T-helper 1 cell treated with Interleukin-12 subunit alpha and Interleukin-12 subunit beta and Interleukin-4 antibody, amounts not matched to agents 30 μg/mL and 1 μg/mL, for 36 hours (primary cell): Measurements from ENCODE around the gene CUL1.
A peak's percentile ranks its signal among the peaks of the same experiment; 100 is the strongest.

Experiments used
- H3K27ac Mint-ChIP-seq: one replicate; pipeline ENCODE4 v1.8.0; 2021; ENCODE audit warnings: mild to moderate bottlenecking, mixed read lengths
- H3K27me3 Mint-ChIP-seq: one replicate; pipeline ENCODE4 v1.8.0; 2021; ENCODE audit warnings: low read depth, mixed read lengths
- H3K36me3 Mint-ChIP-seq: one replicate; pipeline ENCODE4 v1.8.0; 2021; ENCODE audit warnings: low read depth, mixed read lengths
- H3K4me1 Mint-ChIP-seq: one replicate; pipeline ENCODE4 v1.8.0; 2021; ENCODE audit warnings: low read depth, mixed read lengths
- H3K4me3 Mint-ChIP-seq: one replicate; pipeline ENCODE4 v1.8.0; 2021; ENCODE audit warnings: mild to moderate bottlenecking, moderate library complexity, mixed read lengths
- H3K9me3 Mint-ChIP-seq: one replicate; pipeline ENCODE4 v1.8.0; 2021; ENCODE audit warnings: mixed read lengths

The CUL1 gene

GRCh38 chr7:148746135-148746534 is 47.4 kb downstream of the CUL1 start:
- Mint-ChIP-seq H3K4me3 (no peak overlapping the region), H3K27ac (no peak overlapping the region), H3K9me3 (peaks cover 13% of the 10 kb centered on the region), H3K4me1 (peaks cover 4% of the 10 kb centered on the region), H3K27me3 (no peaks in the 10 kb centered on the region), H3K36me3 (peaks cover 52% of the 10 kb centered on the region)

DNA sequence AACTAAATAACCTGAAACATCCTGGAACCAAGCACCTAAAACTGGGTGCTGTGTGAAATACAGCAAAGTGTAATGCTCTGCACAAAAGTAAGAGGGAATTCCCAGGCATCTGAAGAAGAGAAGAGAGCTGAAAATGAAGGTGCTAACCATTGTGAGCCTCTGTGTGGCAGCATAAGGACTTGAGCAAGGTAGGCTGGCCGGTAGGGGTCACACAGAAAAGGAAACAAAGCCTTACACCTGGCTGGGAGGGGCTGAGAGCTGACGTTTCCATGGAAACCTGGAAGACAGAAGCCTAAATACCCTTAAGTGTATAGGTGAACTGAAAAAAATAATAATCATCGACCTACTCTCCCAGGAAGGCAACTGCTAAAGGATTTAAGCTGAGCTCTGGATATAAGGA is 48.6 kb downstream of the CUL1 start:
- H3K27ac Mint-ChIP-seq, result no peak overlapping the region
- H3K4me3 Mint-ChIP-seq, result no peak overlapping the region
- peaks cover 4% of the 10 kb centered on the region for H3K4me1 Mint-ChIP-seq
- no peaks in the 10 kb centered on the region for H3K27me3 Mint-ChIP-seq
- peaks cover 46% of the 10 kb centered on the region for H3K36me3 Mint-ChIP-seq
- H3K9me3 Mint-ChIP-seq, result peaks cover 8% of the 10 kb centered on the region

GRCh38 chr7:148750442-148751355 is 52.0 kb downstream of the CUL1 start:
- Mint-ChIP-seq H3K4me3 (no peak overlapping the region), H3K4me1 (peaks cover 8% of the 10 kb centered on the region), H3K27me3 (no peaks in the 10 kb centered on the region), H3K36me3 (peaks cover 30% of the 10 kb centered on the region), H3K9me3 (peaks cover 3% of the 10 kb centered on the region), H3K27ac (no peak overlapping the region)

DNA sequence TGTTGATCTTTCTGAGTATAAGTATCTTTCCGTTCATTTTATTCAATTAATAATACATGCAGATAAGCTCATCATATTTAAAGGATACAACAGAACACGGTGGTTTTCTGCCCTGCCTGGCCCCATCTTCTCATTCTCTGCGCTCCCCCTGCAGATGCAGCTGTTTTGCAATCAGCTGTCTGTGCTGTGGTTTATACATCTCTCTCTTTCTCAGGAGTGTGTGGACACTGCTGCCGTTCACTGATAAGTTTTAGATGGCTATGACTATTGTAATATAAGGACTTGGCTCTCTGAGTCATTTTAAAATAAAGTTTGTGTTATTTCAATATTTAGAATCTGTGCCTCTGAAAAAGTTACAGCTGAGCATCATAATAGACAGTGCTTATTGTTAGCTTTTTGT is 54.5 kb downstream of the CUL1 start:
- Mint-ChIP-seq H3K4me1 (peaks cover 8% of the 10 kb centered on the region), H3K27me3 (no peaks in the 10 kb centered on the region), H3K36me3 (peaks cover 22% of the 10 kb centered on the region), H3K9me3 (peaks cover 3% of the 10 kb centered on the region), H3K27ac (no peak overlapping the region), H3K4me3 (no peak overlapping the region)

DNA sequence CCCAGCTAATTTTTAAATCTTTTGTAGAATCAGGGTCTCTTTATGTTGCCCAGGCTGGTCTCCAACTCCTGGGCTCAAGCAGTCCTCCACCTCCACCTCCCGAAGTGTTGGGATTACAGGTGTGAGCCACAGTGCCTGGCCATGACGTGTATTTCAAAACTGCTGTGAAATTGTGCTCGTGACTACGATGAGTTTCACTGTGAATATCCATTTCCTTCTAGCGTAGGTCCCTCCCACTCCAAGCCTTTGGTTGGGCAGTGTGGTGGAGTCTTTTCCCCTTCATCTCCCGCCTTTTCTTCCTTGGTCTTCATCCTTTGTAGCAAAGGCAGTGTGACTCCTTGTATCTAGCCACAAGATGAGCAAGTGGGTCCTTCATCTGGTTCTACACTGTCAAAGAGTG is 56.2 kb downstream of the CUL1 start:
- H3K9me3 Mint-ChIP-seq, result peaks cover 3% of the 10 kb centered on the region
- H3K36me3 Mint-ChIP-seq, result peaks cover 18% of the 10 kb centered on the region
- H3K4me1 Mint-ChIP-seq, result peaks cover 8% of the 10 kb centered on the region
- H3K27me3 Mint-ChIP-seq, result no peaks in the 10 kb centered on the region
- no peak overlapping the region for H3K27ac Mint-ChIP-seq
- no peak overlapping the region for H3K4me3 Mint-ChIP-seq

DNA sequence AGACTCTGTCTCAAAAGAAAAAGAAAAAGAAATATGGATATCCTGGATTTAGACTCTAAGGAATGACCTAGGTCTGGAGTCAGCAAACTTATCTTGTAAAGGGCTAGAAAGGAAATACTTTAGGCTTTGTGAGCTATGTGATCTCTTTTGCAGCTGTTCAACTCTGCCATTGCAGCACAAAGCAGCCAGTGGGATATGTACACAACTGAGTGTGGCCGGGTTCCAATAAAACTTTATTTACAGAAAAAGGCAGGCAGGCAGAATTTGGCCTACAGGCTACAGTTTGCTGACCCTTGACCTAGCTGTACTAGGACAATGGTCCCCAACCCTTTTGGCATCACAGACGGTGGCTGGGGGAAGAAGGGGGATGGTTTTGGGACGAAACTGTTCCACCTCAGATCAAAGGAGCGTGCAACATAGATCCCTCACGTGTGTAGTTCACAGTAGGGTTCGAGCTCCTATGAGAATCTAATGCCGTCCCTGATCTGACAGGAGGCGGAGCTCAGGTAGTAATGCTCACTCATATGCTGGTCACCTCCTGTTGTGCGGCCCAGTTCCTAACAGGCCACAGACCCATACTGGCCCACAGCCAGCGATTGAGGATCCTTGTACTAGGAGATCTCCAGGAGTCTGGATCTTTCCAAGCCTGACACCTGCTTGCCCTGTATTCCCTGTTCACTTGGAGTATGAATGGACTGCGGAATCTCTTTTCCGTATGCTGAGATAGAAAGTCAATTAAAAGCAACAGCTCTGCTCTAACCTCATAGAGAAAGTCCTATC is 63.0 kb downstream of the CUL1 start:
- H3K9me3 Mint-ChIP-seq, result no peaks in the 10 kb centered on the region
- H3K27me3 Mint-ChIP-seq, result no peaks in the 10 kb centered on the region
- H3K4me3 Mint-ChIP-seq, result no peak overlapping the region
- H3K36me3 Mint-ChIP-seq, result peaks cover 20% of the 10 kb centered on the region
- H3K27ac Mint-ChIP-seq, result no peak overlapping the region
- H3K4me1 Mint-ChIP-seq, result no peaks in the 10 kb centered on the region

DNA sequence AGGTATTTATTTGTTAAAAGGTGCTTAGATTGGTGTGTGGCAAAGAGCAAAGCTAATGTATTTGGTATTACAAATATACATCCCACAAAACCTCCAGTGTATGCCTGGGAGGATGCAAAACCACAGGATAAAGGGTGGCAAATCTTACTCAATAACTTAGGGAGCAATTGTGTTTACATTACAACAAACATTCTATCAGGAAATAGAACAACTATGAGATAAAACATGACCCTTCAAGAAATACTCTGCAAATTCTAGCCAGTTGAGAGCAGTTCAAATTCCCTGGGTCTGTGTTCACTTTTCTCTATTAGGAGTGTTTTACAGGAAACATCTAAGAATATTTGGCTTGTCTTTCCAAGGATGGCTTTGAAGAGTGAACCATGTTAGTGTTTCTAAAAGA is 64.9 kb downstream of the CUL1 start:
- Mint-ChIP-seq H3K27me3 (no peaks in the 10 kb centered on the region), H3K4me1 (no peaks in the 10 kb centered on the region), H3K36me3 (peaks cover 11% of the 10 kb centered on the region), H3K4me3 (no peak overlapping the region), H3K9me3 (no peaks in the 10 kb centered on the region), H3K27ac (no peak overlapping the region)

DNA sequence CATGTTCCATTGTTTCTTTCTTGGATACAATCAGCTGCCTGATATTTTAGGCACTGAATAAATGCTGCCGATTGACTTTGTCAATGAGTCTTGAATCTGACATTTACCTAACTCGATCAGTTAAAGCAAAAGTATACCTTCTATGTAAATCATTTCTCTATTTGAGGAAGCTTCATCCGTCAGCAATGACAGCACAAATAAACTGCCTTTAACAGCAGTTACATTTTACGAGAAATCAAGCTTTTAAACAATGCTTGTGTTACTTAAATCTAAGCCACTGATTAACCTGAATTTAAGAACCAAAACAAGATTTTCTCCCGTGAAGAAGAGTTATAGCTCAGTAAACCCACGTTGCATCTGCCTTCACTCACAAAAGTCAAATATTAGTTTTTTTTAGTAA is 71.3 kb downstream of the CUL1 start:
- Mint-ChIP-seq H3K9me3 (no peaks in the 10 kb centered on the region), H3K36me3 (peaks cover 16% of the 10 kb centered on the region), H3K27me3 (no peaks in the 10 kb centered on the region), H3K27ac (no peak overlapping the region), H3K4me3 (no peak overlapping the region), H3K4me1 (peaks cover 20% of the 10 kb centered on the region)

DNA sequence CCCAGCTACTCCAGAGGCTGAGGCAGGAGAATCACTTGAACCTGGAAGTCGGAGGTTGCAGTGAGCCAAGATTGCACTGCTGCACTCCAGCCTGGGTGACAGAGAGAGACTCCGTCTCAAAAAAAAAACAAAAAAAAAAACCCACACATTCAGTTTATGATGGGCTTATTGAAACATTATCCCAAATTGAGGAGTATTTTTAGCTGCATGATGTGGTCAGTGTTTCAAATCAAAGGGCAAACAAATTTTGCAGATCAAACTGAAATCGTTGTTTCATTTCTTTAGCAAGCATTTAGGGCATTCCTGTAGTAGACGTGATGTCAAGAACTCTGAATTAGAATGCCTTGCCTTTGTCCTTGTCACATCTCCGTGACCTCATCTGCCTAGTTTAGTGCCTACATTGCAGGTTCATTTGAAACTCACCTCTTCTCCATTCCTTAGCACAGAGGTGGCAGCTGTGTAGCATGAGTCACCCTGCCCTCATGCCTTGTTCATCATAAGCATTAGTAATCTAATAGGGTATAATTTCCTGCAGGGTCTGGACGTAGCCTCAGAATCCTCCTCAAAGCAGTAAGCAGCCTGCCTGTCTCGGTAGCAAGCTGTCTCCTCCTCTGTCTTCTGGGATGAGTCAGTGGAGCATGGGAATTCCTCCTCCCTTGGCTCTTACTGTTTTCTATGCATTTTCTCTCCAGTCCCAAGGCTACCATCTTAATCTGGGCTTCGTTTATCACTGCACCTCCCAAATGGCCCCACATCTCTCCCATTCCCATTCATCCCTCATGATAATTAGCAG is 73.8 kb downstream of the CUL1 start:
- Mint-ChIP-seq H3K9me3 (no peaks in the 10 kb centered on the region), H3K4me3 (no peak overlapping the region), H3K27me3 (no peaks in the 10 kb centered on the region), H3K27ac (peak overlapping the region; percentile 7), H3K4me1 (peaks cover 29% of the 10 kb centered on the region), H3K36me3 (peaks cover 18% of the 10 kb centered on the region)

DNA sequence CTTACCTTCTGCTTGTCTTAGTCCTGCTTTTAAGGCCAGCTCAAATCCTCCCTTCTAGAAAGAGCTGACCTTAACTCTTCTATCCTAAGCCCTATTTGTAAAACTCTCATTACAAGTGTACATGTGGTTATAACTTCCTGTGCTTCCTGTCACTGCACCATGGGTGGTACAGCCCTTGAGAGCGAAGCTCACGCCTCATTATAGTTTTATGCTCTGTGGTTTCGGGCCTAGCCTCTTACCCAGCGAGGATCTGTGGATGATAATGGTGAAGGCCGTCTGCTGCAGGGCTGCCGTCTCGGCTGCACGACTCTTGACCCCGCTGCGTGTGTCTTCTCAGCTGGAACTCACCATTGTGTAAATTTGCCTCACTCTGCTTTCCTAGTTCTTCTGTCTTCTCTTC is 74.6 kb downstream of the CUL1 start:
- H3K9me3 Mint-ChIP-seq, result no peaks in the 10 kb centered on the region
- peak overlapping the region; percentile 72 for H3K27ac Mint-ChIP-seq
- peaks cover 29% of the 10 kb centered on the region for H3K4me1 Mint-ChIP-seq
- peaks cover 17% of the 10 kb centered on the region for H3K36me3 Mint-ChIP-seq
- peak overlapping the region; percentile 47 for H3K4me3 Mint-ChIP-seq
- H3K27me3 Mint-ChIP-seq, result no peaks in the 10 kb centered on the region

DNA sequence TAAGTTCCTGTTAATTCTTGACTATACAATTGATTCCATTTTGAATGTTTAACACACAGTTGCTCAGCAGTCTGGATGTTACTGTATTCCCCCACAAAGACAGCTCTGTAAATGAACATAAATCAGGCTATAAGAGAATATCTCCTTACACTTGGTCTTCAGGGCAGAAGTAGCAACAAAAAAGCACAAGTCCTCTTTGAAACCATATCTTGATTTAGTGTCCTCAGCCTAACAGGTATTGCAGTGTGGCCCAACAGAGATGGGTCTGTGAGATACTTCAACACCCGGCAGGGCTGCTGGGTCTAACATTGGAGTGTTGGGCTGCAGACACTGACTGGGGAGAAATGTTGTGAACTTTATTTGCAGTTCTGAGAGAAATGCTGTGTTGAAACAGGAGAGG is 75.8 kb downstream of the CUL1 start:
- H3K36me3 Mint-ChIP-seq, result peaks cover 14% of the 10 kb centered on the region
- no peak overlapping the region for H3K27ac Mint-ChIP-seq
- H3K4me3 Mint-ChIP-seq, result no peak overlapping the region
- H3K9me3 Mint-ChIP-seq, result no peaks in the 10 kb centered on the region
- H3K27me3 Mint-ChIP-seq, result no peaks in the 10 kb centered on the region
- H3K4me1 Mint-ChIP-seq, result peaks cover 29% of the 10 kb centered on the region

GRCh38 chr7:148782757-148783456 is 84.2 kb downstream of the CUL1 start:
- Mint-ChIP-seq H3K4me1 (no peaks in the 10 kb centered on the region), H3K27me3 (no peaks in the 10 kb centered on the region), H3K36me3 (peaks cover 26% of the 10 kb centered on the region), H3K9me3 (no peaks in the 10 kb centered on the region), H3K4me3 (no peak overlapping the region), H3K27ac (no peak overlapping the region)

GRCh38 chr7:148783801-148784527 is 85.3 kb downstream of the CUL1 start:
- no peaks in the 10 kb centered on the region for H3K27me3 Mint-ChIP-seq
- H3K27ac Mint-ChIP-seq, result no peak overlapping the region
- H3K36me3 Mint-ChIP-seq, result peaks cover 33% of the 10 kb centered on the region
- H3K4me1 Mint-ChIP-seq, result no peaks in the 10 kb centered on the region
- no peaks in the 10 kb centered on the region for H3K9me3 Mint-ChIP-seq
- H3K4me3 Mint-ChIP-seq, result no peak overlapping the region
